Fibroblast of skin of abdomen (primary cell): ENCODE results near the gene PPM1G.
"Not testable (repeated sequence)": the region's sequence is repeated elsewhere in the genome, so short reads cannot be mapped to it uniquely, and the experiment has no call there.

Source experiments
- DNase-seq: peaks from one replicate; pipeline ENCODE4 v3.0.0-alpha.2; 2013

The PPM1G gene

GRCh38 chr2:27375513-27376099 lies 33.8 kb downstream of the PPM1G start:
- DNase-seq = no peak

GRCh38 chr2:27373567-27373966 lies 35.8 kb downstream of the PPM1G start:
- DNase-seq = no peak

GRCh38 chr2:27372937-27373336 lies 36.5 kb downstream of the PPM1G start:
- no peak for DNase-seq

- DNase-seq = peak; percentile 31
Measured at GRCh38 chr2:27370816-27371620, 38.4 kb downstream of the PPM1G start.

- peak; percentile 99 for DNase-seq
Measured at GRCh38 chr2:27370026-27370815, 39.2 kb downstream of the PPM1G start, which contains the start of the genes EIF2B4 and SNX17. EIF2B4 (minus strand) TSS chr2:27370338; CDS start chr2:27370314, 24 bp downstream. SNX17 (plus strand) TSS chr2:27370616; CDS start chr2:27370744, 128 bp downstream.

GRCh38 chr2:27369471-27370025 lies 39.8 kb downstream of the PPM1G start:
- peak; percentile 44 for DNase-seq

- DNase-seq = no peak
Measured at GRCh38 chr2:27363933-27364332, 45.5 kb downstream of the PPM1G start.

GRCh38 chr2:27362678-27363420 lies 46.5 kb downstream of the PPM1G start:
- no peak for DNase-seq

GRCh38 chr2:27356382-27357181 lies 52.8 kb downstream of the PPM1G start, which contains the start of gene GTF3C2:
GTF3C2 (minus strand) TSS chr2:27356764; CDS start chr2:27343554, 13,210 bp downstream.
- peak; percentile 98 for DNase-seq

- peak; percentile 37 for DNase-seq
Measured at GRCh38 chr2:27356056-27356381, 53.4 kb downstream of the PPM1G start.

GRCh38 chr2:27354597-27354927 lies 54.8 kb downstream of the PPM1G start:
- DNase-seq = no peak

- DNase-seq = peak; percentile 18
Measured at GRCh38 chr2:27353762-27354596, 55.4 kb downstream of the PPM1G start.

- not testable (repeated sequence) for DNase-seq
Measured at GRCh38 chr2:27353386-27353761, 56.0 kb downstream of the PPM1G start.

- no peak for DNase-seq
Measured at GRCh38 chr2:27351802-27352598, 57.4 kb downstream of the PPM1G start.

GRCh38 chr2:27350106-27350693 lies 59.2 kb downstream of the PPM1G start:
- DNase-seq = no peak

GRCh38 chr2:27347641-27348040 lies 61.8 kb downstream of the PPM1G start:
- DNase-seq = no peak

- no peak for DNase-seq
Measured at GRCh38 chr2:27336173-27336572, 73.2 kb downstream of the PPM1G start.

- no peak for DNase-seq
Measured at GRCh38 chr2:27335311-27335710, 74.1 kb downstream of the PPM1G start.
